GM12878 (cell line): ENCODE data around the gene KLF3. TPM values are rescaled to one million over a fixed set of nuclear protein-coding genes. Genes with fewer than 3 reads are reported as not detected.

Experiments used
- ATAC-seq: fragments of 200-7000 bp; cut with Tn5 transposase; 3 replicates; pipeline ENCODE4 v1.9.1; 2020; ENCODE audit warnings: mild to moderate bottlenecking, moderate library complexity
- BruUV-seq: library from RNA; stranded (reverse); fragments of 400-500 nt; replicated peaks from 2 replicates; lab custom pipeline; 2021; lab: Mats Ljungman, UMichigan
- CTCF ChIA-PET: fragments of 300-600 bp; sonication (Branson Sonifier 250); formaldehyde crosslinking; extraction: SDS; loops from one replicate; lab custom pipeline; 2021; ENCODE audit warnings: inconsistent platforms; lab: Yijun Ruan, JAX
- POLR2A ChIA-PET: fragments of 350-600 bp; formaldehyde crosslinking; extraction: SDS; loops from one replicate; lab custom pipeline; 2021; ENCODE audit warnings: inconsistent platforms; lab: Charles Lee
- RAD21 ChIA-PET: fragments of 300-600 bp; sonication (Branson Sonifier 250); formaldehyde crosslinking; loops from one replicate; lab custom pipeline; 2023; ENCODE audit warnings: antibody characterized with exemption; ENCODE audit not compliant: unreplicated experiment; lab: Charles Lee
- SMC1A ChIA-PET: fragments of 300-600 bp; sonication (Branson Sonifier 250); formaldehyde crosslinking; loops from one replicate; lab custom pipeline; 2023; ENCODE audit not compliant: unreplicated experiment, uncharacterized antibody; lab: Charles Lee
- DNase-seq: peaks from one replicate; pipeline ENCODE4 v3.0.0-alpha.2; 2011; ENCODE audit warnings: low read depth, low spot score
- FAIRE-seq: peaks from 3 replicates; lab custom pipeline; 2011; peaks lifted over from hg19 to GRCh38; lab: Jason Lieb, UNC
- H2AFZ ChIP-seq: 2 replicates; pipeline ENCODE4 v1.6.0; 2011; ENCODE audit warnings: low read depth, low read length, control low read depth; ENCODE audit not compliant: control insufficient read depth
- H3K27ac ChIP-seq: 2 replicates; pipeline ENCODE4 v1.5.1; 2011; ENCODE audit warnings: control low read depth; ENCODE audit not compliant: control insufficient read depth, insufficient read depth
- H3K27me3 ChIP-seq, 2 experiments: replicated peaks in 1 of 2; 2 replicates each; pipeline versions ENCODE4 v1.6.0 to v1.6.1; 2011; ENCODE audit warnings: low read length in 1 of 2; ENCODE audit not compliant: control insufficient read depth in 2 of 2, insufficient read depth in 2 of 2
- H3K36me3 ChIP-seq, 2 experiments: 2 replicates each; pipeline ENCODE4 v1.5.1; 2011; ENCODE audit warnings: low read length in 1 of 2; ENCODE audit not compliant: control insufficient read depth in 2 of 2, insufficient read depth in 2 of 2
- H3K4me1 ChIP-seq: 2 replicates; pipeline ENCODE4 v1.6.1; 2011; ENCODE audit warnings: mild to moderate bottlenecking, low read length, moderate library complexity, mixed read lengths; ENCODE audit not compliant: control insufficient read depth, insufficient read depth
- H3K4me2 ChIP-seq: 2 replicates; pipeline ENCODE4 v1.6.0; 2011; ENCODE audit warnings: control low read depth; ENCODE audit not compliant: control insufficient read depth, insufficient read depth
- H3K4me3 ChIP-seq: fragments of 200-600 bp; sonication (generic); 2 replicates; pipeline ENCODE4 v1.5.1; 2016
- H3K79me2 ChIP-seq: 2 replicates; pipeline ENCODE4 v1.6.0; 2011; ENCODE audit warnings: low read length; ENCODE audit not compliant: control insufficient read depth, insufficient read depth
- H3K9ac ChIP-seq: 2 replicates; pipeline ENCODE4 v1.8.0; 2011; ENCODE audit warnings: low read length, control low read depth, mixed read lengths; ENCODE audit not compliant: control insufficient read depth, insufficient read depth
- H3K9me3 ChIP-seq: replicated peaks from 3 replicates; pipeline ENCODE4 v1.5.1; 2011; ENCODE audit warnings: mild to moderate bottlenecking, low read length; ENCODE audit not compliant: control insufficient read depth, insufficient read depth
- H4K20me1 ChIP-seq: 2 replicates; pipeline ENCODE4 v1.6.0; 2011; ENCODE audit not compliant: control insufficient read depth, insufficient read depth
- EED ChIP-seq: sonication (generic); IDR thresholded peaks from 2 replicates; pipeline ENCODE4 v1.6.1; 2016; ENCODE audit warnings: antibody characterized with exemption, low read depth
- EP300 ChIP-seq, 2 experiments: fragments of 150-350 bp in 1 of 2; IDR thresholded peaks; 2 replicates each; pipeline ENCODE4 v1.6.1; 2011 to 2012; ENCODE audit warnings: low read depth in 2 of 2, low read length in 2 of 2, borderline replicate concordance in 1 of 2, improper control_type of control experiment in 1 of 2, inconsistent platforms in 1 of 2; ENCODE audit not compliant: control insufficient read depth in 1 of 2
- YY1 ChIP-seq: IDR thresholded peaks from 2 replicates; pipeline ENCODE4 v1.6.1; 2011; ENCODE audit warnings: low read depth, mild to moderate bottlenecking, low read length
- WGBS: methylation state at CpG from one replicate; pipeline ENCODE4 v1.1.6; 2016; ENCODE audit warnings: low lambda C conversion rate; ENCODE audit not compliant: insufficient replicate concordance, insufficient coverage; ENCODE audit errors: missing lambda C conversion rate; 5-methylcytosine and 5-hydroxymethylcytosine counted together
- in situ Hi-C: fragments of 300-500 bp; cut with MboI; formaldehyde crosslinking; loops from 9 replicates; pipeline ENCODE4 v1.14.3; 2018; ENCODE audit warnings: mixed read lengths
- intact Hi-C: fragments of 100-400 bp; cut with micrococcal nuclease; formaldehyde crosslinking; loops from one replicate; pipeline ENCODE4 v1.14.2; 2022; ENCODE audit not compliant: unreplicated experiment
- polyA plus RNA-seq, 11 experiments: library from polyadenylated mRNA; depleted of rRNA in 4 of 11; unstranded in 6 of 11; stranded (reverse) in 5 of 11; fragments of >200 nt; fragmentation: Nextera tagmentation in 4 of 11; fragmentation: Illumina TruSeq in 1 of 11; extraction: Ambion mirVana in 4 of 11; extraction: Trizol in 1 of 11; gene quantifications; 1 replicate in 1 of 11; 2 replicates in 10 of 11; pipeline versions ENCODE4 v1.2.1 to v1.2.3, GENCODE V29; 2011 to 2016; ENCODE audit warnings: inconsistent platforms in 2 of 11, missing spikeins in 2 of 11, low read depth in 1 of 11
- total RNA-seq, 4 experiments: library from RNA; depleted of rRNA in 3 of 4; stranded (reverse); fragments of >200 nt in 3 of 4; fragmentation: Illumina TruSeq in 1 of 4; extraction: Trizol in 1 of 4; gene quantifications; 2 replicates each; pipeline versions ENCODE4 v1.2.1 to v1.2.3, GENCODE V29; 2013 to 2021
- TF ChIP-seq, protein P1 (sequence below): fragments of 450-650 bp; IDR thresholded peaks from 2 replicates; pipeline ENCODE4 v1.6.1; 2016; ENCODE audit warnings: mild to moderate bottlenecking
- TF ChIP-seq, protein P2 (sequence below): fragments of 450-650 bp; IDR thresholded peaks from 2 replicates; pipeline ENCODE4 v1.6.1; 2018; ENCODE audit warnings: mild to moderate bottlenecking, low read depth, moderate library complexity; ENCODE audit not compliant: partially characterized antibody

The KLF3 gene
- total and polyA plus RNA-seq, 10 of the 15 experiments (the other 5 are each of a cell fraction or from before 2014, with no cell fraction given) = 1.4 to 5.8 (median 2.1) TPM

DNA sequence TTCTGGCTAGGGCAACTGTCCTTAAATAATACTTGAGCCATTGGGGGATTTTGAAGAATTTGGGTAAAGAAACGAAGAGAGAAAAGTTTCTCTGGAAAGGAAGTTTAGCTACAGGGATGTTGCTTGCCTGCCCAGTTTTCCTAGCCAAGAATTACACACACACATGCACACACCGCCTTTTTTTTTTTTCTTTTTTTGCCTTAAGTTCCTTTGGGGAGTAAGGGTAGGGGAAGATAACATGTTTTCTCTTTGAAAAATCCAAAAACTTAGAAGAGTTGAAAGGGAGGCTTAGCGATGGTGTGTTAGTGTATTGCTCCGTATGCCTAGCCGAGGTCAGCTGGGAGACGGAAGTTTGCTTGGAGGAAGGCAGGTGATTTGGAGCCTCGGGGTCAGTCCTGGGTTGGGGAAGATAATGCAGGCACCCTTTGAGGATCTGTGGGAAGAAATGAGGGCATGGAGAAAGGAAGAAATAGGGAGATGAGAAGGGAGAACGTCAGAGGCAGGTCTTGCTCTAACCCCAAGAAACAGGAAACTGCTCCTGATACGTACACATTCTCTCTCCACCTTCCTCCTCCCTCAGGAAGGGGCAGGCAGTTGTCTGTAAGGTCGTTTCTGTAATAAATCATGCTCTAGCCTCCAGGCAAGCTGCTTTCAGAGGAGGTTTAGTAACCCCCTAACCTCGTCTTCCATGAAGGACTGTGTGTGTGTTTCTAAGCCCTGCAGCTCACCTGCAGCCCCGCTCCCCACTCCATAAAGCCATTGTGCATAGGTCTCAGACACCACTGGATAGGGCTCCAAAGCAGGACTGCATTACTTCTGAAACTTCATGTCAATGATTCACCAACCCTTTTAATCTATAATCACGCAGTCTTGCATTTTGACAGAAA is 10.5 kb downstream of the KLF3 start:
- in situ Hi-C loops = loop anchor here (5.0 kb wide), 3 partner anchors 357 to 612 kb away; no protein-coding TSS in a partner anchor
- H3K27ac ChIP-seq = peak overlapping the region; percentile 25; the same call in 1 of the 2 replicates
- ChIA-PET SMC1A (interaction anchor here (0.5 to 6.1 kb wide), 54 partner anchors 8 to 872 kb away, joined by 3 to 268 read pairs (median 4); partner anchors contain the start of gene TLR10), POLR2A (interaction anchor here (0.8 to 2.8 kb wide), 4 partner anchors 352 to 605 kb away, joined by 3 to 20 read pairs (median 8); no protein-coding TSS in a partner anchor)
- TF ChIP-seq, protein P1, sequence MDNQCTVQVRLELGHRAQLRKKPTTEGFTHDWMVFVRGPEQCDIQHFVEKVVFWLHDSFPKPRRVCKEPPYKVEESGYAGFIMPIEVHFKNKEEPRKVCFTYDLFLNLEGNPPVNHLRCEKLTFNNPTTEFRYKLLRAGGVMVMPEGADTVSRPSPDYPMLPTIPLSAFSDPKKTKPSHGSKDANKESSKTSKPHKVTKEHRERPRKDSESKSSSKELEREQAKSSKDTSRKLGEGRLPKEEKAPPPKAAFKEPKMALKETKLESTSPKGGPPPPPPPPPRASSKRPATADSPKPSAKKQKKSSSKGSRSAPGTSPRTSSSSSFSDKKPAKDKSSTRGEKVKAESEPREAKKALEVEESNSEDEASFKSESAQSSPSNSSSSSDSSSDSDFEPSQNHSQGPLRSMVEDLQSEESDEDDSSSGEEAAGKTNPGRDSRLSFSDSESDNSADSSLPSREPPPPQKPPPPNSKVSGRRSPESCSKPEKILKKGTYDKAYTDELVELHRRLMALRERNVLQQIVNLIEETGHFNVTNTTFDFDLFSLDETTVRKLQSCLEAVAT = 0 out of 2 replicates have a peak, but pooled peaks have one; percentile 32
- TF ChIP-seq, protein P2, sequence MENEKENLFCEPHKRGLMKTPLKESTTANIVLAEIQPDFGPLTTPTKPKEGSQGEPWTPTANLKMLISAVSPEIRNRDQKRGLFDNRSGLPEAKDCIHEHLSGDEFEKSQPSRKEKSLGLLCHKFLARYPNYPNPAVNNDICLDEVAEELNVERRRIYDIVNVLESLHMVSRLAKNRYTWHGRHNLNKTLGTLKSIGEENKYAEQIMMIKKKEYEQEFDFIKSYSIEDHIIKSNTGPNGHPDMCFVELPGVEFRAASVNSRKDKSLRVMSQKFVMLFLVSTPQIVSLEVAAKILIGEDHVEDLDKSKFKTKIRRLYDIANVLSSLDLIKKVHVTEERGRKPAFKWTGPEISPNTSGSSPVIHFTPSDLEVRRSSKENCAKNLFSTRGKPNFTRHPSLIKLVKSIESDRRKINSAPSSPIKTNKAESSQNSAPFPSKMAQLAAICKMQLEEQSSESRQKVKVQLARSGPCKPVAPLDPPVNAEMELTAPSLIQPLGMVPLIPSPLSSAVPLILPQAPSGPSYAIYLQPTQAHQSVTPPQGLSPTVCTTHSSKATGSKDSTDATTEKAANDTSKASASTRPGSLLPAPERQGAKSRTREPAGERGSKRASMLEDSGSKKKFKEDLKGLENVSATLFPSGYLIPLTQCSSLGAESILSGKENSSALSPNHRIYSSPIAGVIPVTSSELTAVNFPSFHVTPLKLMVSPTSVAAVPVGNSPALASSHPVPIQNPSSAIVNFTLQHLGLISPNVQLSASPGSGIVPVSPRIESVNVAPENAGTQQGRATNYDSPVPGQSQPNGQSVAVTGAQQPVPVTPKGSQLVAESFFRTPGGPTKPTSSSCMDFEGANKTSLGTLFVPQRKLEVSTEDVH = no peak
- TF ChIP-seq EP300 (IDR thresholded peaks at IDR 0.05; ENCODE audit: borderline replicate concordance in 1 of 2, control insufficient read depth in 1 of 2, low read depth in 2 of 2, low read length in 2 of 2) (no peak), EED (0 out of 2 replicates have a peak, but pooled peaks have one; percentile 22), YY1 (0 out of 2 replicates have a peak, but pooled peaks have one; percentile 11)
- TF ChIP-seq, all 136 proteins: peak for 3
- CTCF ChIA-PET = interaction anchor here (0.6 to 6.1 kb wide), 66 partner anchors 8 to 1657 kb away, joined by 3 to 225 read pairs (median 4); partner anchors contain the start of gene TLR10
- Histone ChIP-seq H3K4me3 (no peak overlapping the region), H3K9me3 (no peaks in the 10 kb centered on the region; the same call in 2 of the 3 replicates), H3K4me1 (peaks cover 51% of the 10 kb centered on the region), H3K36me3 (no peaks in the 10 kb centered on the region; a peak in 1 of 4 replicates), H3K9ac (no peak overlapping the region), H3K27me3 (no peaks in the 10 kb centered on the region; a peak in 1 of 4 replicates), H3K79me2 (peaks cover 64% of the 10 kb centered on the region), H4K20me1 (no peaks in the 10 kb centered on the region), H2AFZ (no peak overlapping the region; the same call in 1 of the 2 replicates), H3K4me2 (peak overlapping the region; percentile 53)
- RAD21 ChIA-PET = interaction anchor here (0.7 to 5.2 kb wide), 47 partner anchors 8 to 1072 kb away, joined by 3 to 208 read pairs (median 4); partner anchors contain the start of gene TLR10
- no peak for DNase-seq
- BruUV-seq = no TSS peak
- FAIRE-seq = no peak
- peak; percentile 43 for ATAC-seq
- 60% methylated on average over 13 of the region's 13 CpGs for WGBS
- intact Hi-C loops = loop anchor here (1.0 to 10.0 kb wide), 6 partner anchors 56 to 612 kb away; no protein-coding TSS in a partner anchor
